Loucy (cell line): ENCODE measurements around the gene PTPRN2.

Experiments
- CTCF ChIP-seq: fragments of 200-600 bp; sonication (generic); conservative IDR thresholded peaks from 2 replicates; pipeline ENCODE4 v1.5.1; 2014; ENCODE audit warnings: mild to moderate bottlenecking, antibody characterized with exemption, low read length
- EZH2phosphoT487 ChIP-seq: fragments of 200-600 bp; IDR thresholded peaks from 2 replicates; pipeline ENCODE4 v1.6.1; 2018; ENCODE audit warnings: antibody characterized with exemption, mild to moderate bottlenecking, moderate library complexity, borderline replicate concordance

GRCh38 chr7:158524749-158525635, 62.6 kb downstream of the PTPRN2 start:
- TF ChIP-seq CTCF, result no peak
- no peak for TF ChIP-seq EZH2phosphoT487
